SIG-M5 (cell line): ENCODE measurements around the gene TC2N.
"Not testable (repeated sequence)": the region's sequence is repeated elsewhere in the genome, so short reads cannot be mapped to it uniquely, and the experiment has no call there.

ENCODE experiments used
- DNase-seq: peaks from one replicate; lab custom pipeline; 2025; lab: John Stamatoyannopoulos, UW

TC2N gene

DNA sequence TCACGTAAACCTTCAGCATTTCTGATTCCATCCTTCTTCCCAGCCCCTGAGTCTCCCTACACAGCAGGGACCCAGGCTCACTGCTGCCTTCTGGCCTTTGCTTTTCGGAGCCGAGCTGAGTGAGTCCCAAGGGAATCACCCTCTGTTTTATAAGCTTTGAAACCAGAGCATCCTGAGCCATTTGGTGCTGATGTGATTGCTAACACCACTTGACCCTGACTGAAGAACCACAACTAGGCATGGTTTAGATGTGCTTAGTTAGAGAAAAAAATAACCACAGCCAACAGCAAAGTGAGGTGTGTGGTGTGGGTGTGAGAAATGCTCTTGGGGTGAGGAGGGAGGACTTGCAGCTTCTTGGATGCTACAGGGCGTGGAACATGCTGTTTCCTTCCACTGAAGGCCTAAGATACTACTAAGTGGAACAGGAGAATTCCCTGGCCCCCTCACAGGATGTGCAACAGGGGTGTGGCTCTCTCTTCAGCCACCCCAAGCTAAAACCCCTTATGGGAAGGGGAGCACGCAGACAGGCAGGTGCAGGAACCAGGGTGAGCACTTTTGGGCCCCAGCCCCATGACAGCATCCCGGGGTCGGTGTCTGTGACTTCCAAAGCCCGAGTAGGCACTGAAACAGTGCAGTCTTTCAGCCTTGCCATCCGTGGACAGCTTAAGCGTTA is at the start of gene TC2N:
Gene TC2N (minus strand): TSS at position 221 of the 673 bp plus-strand sequence. CDS start 53,767 bp downstream, outside the sequence.
- no peak for DNase-seq

DNA sequence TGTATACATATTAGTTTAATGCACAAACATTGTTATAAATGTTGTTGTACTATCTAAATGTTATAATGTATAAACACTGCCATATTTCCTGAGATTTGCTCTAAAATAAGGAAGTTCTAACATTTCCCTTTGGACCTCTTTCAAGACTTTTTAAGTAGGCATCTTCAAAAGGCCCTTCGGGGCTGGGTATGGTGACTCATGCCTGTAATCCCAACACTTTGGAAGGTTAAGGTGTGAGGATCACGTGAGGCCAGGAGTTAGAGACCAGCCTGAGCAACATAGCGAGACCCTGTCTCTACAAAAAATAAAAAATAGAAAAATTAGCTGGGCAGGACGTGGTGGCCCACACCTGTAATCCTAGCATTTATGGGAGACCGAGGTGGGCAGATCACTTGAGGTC is 44.7 kb upstream of the TC2N start:
- no peak for DNase-seq

DNA sequence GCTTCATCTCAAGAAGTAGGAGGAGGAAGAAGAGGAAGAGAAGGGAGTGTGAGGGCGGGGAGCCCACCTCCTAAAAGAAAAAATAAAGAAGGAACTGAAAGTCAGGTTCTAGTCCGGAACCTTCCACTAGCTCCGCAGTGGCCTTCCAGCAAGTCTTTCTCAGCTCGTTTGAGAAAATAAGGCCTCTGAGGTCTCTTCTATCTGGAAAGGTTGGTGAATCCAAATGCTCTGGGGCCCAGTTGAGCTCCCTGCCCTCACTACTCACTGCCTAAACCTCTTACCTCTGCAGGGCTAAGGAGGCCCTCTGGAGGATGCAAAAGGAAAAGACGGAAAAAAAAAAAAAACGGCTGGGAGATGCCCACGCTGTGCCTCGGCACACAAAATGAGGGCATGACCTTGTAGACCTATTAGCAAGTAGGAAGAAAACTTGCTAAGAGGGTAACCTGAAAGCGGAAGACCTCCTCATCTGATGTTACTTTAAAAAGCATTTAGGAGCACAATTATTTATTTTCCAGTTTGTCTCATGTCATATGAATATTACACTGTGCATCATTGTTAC is 44.2 kb upstream of the TC2N start:
- no peak for DNase-seq

DNA sequence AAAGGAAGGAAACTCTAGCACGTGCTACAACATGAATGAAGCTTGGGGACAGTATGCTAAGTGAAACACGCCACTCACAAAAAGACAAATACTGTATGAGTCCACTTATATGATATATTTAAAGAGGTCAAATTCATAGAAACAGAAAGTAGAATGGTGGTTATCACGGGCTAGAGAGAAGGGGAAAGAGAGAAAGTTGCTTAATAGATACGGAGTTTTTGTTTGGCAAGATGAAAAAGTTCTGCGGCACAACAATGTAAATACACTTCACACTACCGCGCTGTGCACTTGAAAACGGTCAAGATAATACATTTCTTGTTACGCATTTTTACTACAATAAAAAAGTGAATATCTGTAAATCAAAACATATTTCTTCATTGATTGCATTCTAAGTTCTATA is 42.9 kb upstream of the TC2N start:
- no peak for DNase-seq

DNA sequence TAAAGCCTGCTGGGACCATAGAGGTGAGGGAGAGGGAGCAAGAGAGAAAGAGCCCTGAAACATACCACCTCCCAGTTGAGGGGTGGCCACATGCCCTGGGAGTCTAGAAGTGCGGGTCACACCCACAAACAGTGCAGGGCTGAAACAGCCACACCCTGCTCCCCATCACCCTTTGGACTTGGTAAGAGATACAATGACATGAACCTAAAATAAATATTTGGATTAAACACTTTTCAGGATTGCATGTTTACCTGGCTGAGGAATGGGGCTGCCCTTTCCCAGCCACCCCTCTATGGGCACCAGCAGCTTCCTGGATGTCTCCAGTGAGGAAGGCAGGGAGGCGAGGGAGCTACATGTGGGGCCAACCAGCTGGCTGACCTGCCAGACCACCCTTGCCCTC is 39.0 kb upstream of the TC2N start:
- DNase-seq: no peak

DNA sequence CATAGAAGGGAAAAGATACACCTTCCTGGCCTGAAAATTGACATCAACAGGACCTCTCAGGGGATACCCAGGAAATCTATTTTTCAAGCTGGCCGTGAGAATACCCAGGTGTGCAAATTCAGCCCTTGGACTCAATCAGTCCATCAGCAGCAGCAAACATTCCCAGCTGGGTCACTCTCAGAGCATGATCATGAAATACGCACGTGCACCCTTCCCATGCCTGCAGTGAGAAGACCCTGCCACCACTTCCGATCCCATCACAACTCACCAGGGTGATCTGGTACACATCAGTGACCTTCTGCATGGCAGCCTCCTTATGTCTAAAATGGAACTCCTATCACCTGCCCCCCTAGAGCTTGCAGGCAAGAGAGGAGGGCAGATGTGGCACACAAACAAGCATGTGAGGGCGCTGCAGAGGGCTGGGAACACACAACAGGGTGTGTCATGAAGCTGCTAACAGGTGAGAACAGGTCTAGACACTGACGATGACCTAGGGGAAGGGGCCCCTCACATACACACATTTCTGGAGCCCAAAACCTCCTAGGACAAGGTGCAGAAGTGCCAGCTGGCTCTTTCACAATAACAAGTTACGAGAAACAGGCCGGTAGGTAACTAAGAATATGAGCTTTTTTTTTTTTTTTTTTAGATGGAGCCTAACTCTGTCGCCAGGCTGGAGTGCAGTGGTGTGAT is 37.8 kb upstream of the TC2N start:
- DNase-seq: no peak

DNA sequence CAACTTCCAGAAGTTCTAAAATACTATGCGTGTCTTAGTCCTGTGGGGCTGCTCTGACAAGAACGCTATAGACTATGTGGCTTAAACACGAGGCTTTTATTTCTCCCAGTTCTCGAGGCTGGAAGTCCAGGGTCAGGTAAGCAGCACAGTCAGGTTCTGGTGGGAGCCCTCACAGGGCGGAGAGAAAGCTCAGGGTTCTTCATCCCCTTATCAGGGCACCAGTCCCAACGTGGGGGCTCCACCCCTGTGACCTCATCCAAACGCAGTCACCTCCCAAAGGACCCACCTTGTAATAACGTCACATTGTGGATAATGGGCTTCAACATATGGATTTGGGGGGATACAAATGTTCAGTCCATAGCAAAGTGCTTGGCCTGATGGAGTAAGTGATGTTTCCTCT is 37.1 kb upstream of the TC2N start:
- no peak for DNase-seq

DNA sequence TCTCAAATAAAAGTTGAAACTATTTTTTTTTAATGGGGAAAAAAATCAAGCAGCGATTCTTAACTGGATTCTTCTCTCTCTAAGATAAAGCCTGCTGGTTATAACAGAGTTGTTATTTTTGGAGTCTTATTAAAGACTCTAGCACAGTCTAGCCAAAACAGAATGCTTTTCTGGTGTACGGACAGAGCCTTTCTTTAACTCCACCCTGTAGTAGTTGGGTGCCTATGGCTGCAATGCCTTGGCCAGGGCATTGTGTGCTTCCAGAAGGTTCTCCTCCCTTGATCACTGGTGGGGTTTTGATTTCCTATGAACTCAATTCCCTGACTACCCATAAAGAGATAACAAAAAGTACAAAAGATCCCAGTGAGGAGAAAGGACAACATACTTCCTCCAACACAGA is 35.7 kb upstream of the TC2N start:
- no peak for DNase-seq

DNA sequence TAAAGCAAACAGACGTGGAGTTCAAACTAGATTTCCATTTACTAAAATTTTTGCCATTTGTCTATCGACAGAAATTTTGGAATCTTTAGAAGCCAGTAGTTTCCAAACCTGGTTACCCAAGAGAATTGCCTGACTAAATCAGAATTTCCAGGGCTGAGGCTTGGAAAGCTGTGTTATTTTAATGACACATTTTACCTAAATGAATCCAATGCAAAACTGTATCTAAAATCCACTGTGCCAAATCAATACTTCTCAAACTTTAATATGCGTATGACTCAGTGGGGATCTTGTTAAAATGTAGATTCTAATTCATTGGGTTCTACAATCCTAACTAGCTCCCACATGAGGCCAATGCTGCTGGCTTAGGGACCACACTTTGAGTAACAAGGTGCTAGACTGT is 35.0 kb upstream of the TC2N start:
- no peak for DNase-seq

DNA sequence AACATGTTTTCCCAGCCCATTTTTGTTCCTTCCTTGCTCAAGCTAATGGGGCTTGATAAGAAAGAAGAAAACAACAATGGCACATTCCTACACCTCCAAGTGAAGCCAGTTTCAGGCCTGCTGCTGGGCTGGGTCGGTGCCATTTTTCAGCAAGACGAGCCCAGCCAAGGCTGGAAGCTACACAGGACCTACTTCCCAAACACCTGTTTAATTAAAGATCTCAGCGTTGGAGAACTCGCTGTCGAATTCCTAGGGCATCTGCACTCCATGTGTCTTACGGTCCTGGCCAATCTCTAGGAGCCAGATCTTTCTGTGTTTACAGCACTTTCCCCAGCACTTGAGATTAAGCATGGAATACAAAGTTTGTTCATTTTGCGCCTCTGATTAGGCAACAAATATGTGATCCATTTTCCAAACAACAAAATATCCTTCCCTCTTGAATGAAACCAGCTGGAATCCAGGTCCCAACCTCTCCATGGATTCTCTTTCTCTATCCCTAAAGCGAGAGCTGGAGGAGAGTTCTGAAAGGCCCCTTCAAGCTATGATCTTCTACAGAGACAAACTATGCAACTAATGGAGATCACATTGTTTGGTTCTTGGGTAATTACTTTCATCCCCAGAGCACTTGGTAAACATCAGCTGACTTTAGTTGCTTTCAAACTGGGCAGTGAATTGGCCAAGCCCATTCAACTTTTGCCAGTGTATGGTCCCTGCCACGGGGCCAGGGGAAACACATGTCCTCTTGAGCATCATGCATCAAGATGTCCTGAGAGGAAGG is 34.3 kb upstream of the TC2N start:
- DNase-seq: no peak

DNA sequence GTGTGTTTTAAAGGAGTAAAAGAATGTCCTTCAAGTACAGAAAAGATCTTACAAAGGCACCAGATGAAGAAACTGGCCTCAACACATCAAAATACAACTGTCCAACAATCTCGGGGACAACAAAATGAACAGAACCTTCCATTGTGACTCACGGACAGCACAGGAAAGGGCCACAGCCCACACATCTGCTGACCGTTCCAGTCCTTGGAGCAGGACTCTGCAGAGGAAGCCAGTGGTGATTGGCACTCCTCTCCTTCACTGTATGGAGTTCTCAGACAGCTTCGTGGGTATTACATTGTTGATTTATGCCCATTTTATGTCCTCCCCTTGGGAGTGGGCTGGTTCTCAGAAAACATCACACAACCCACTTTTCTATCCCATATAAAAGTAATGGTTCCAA is 32.5 kb upstream of the TC2N start:
- DNase-seq: no peak

DNA sequence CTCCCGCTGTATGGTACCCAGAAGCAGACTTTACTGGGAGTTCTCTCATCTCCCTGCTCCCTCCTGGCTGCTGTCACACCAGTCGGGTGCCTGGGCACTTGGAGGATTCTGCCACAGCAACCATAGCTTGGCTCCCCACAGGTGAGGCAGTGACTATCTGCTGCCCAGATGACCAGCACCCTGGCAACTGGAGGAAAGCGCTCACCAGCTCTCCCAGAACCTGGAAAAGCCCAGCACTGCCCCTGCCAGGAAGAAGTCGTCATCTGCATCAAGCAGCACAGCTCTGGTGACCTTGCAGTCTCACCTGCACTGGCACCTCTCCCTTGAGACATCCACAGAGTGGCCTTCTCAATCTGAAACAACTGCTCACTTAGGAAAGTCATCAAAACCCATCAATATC is 31.9 kb upstream of the TC2N start:
- DNase-seq: no peak

DNA sequence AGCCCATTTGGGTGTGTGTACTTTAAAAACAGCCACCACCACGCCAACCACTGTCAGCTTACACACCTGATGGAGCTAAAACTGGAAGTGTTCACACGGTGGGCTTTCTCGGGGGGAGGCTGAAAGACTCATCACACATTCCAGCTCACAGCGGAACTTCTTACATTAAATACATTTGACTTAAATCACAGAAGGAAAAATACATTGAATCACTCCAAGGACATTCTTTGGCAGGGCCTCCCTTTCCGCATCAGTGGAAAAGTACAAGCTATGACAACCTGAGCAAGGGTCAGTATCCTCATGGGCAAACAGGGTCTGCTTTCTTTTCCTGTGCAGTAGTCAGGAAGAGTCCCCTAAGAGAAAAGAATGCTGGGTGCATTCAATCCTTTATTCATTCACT is 31.0 kb upstream of the TC2N start:
- DNase-seq: no peak

DNA sequence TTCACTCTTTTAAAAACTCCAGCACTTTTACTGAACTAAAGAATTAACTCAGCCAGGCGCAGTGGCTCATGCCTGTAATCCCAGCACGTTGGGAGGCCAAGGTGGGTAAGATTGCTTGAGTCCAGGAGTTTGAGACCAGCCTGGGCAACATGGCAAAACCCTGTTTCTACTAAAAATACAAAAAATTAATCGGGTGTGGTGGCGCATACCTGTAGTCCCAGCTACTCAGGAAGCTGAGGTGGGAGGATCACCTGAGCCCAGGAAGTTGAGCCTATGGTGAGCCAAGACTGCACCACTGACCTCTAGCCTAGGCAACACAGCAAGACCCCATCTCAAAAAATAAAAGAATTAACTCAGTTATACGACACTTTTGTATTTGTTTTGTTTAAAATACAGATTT is 30.4 kb upstream of the TC2N start:
- DNase-seq: not testable (repeated sequence)

DNA sequence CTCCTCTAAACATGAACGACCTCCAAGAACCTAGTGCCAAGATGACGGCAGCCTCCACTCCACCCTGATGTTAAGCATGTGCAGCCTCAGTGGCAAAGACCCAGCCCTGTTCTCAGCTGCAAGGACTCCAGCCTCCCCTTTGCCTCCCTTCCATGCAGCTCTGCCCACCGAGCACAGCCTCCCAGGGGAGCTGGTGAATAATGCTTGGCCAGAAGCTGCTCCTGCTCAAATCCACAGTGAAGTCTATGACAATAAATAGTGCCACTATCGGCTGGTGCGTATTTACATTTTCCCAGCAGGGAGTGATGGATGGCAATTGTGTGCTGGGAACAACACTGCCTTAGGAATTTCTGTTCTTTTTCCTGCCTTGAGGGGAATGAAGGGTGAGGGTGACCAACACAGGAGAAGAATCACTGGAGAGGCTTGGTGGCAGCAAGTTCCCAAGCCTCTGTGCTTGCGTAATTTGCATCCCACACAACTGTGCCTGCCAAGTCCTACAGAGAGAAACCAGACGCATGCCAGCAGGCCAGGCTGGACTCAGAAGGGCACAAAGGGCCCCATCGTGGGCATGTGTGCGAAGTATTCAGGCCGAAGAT is 29.9 kb upstream of the TC2N start:
- no peak for DNase-seq

DNA sequence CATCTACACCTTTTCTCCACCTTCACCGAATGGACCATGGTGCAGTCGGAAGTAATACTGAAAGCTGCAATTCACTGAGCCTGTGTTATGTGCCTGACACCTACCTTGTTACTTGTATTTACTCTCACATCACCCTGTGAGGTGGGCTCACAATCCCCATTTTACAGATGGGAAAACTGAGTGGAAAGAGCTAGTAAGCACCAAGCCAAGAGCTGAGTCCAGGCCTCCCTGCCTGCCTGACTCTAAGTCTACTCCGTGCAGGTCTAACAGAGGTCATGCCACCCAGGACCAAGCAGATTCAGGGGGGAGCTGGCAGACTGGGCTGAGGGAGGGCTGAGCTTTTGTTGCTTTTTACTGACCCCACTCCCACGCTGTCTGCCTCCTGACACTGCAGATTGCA is 29.1 kb upstream of the TC2N start:
- DNase-seq: no peak

DNA sequence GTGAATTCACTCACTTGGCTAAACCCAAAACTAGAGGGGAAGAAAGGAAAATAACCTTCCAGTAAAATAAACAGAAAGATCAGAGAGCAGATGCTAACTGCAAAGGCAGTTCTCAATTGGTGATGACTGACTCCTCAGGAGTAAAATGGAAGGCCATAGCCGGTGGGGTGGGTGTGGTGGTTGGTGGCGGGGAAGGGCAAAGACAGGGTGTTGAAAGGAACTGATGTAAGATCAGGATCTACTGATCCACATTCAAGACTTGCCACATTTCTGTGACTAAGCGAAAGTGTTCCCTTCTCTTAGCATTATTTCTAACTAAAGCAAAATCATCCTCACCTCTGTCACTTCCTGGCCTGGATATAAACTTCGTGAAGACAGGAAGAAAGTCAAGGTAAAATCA is 26.3 kb upstream of the TC2N start:
- DNase-seq: no peak

DNA sequence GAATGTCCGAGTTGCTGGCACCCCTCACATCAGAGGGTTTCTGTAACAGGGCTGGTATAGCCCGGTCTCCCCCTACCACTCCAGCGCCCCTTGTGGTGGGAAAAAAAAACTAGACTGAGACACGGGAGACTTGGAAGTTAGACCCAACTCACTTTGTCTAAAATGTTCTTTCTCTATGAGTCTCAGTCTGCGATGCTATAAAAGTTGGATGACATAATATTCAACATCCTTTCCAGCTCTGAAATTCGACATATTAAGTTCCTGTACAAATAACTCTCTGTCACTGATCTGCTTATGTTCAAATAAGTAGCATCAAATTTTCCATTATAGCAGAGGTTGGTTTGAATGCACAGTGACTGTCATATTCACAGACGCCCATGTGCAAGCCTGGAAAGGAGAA is 25.7 kb upstream of the TC2N start:
- DNase-seq: no peak

DNA sequence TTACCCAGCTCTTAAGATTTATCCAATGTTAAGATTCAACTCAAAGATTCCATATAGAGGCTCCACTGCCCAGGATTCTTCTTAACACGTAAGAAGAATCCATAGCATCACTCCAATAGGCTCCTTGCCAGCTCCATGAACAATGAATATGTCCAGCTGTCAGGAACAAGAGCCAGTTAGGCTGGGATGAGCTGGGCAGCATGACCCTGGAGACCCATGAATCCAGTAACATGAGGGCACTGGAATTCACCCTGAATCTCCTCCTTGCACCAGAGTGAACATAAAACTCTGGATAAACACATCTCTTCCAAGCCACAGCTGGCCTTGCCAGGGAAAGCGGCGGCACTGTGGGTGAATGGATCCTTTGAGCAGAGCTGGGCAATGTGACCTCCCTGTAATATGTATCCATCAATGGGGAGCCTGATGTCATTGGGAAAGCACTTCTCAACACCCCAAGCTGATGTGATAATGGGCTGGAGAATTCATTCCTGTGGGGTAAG is 24.4 kb upstream of the TC2N start:
- no peak for DNase-seq

DNA sequence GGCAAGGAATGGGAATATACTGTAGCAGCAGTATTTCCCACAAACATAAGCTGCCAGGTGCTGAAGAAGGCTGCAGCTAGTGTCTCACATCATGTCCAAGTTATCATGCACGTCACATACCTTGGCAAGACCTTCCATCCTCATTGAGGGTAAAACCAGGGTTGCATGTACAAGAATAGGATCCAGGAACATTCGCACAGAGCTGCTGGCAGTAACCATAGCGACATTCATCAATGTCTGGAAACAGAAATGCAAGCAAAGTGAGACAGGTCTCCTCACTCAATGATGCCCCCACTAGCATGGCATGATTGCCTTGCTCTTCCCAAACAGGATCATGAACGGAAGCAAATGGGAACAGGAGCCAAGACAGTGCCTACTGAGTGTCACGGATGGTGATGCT is 23.8 kb upstream of the TC2N start:
- no peak for DNase-seq

DNA sequence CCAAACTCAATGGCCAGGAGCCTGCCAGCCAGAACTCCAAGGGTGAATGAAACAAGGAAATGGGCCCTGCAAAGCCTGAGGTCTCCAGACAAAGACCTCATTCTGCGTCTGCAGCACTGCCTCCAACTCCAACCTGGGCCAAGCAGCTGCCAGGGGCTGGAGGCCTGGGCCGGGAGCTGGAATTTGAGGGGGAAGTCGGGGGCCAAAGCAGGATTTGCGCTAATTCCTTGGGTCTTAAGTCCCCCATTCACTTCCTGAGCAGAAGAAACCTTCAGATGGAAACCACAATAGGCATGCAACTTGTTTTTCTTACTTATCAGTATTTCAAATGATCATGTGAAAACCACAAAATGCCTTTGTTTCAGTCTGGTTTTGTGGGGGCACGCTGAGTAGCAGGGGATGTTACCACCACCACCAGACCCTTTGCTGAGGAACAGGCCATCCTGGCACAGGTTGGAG is 23.0 kb upstream of the TC2N start:
- DNase-seq: no peak
